Epithelial cell of proximal tubule (primary cell): ENCODE measurements around the gene LRMDA. TPM values are rescaled to one million over a fixed set of nuclear protein-coding genes. Genes with fewer than 3 reads are reported as not detected.

Experiments used
- DNase-seq: peaks from one replicate; pipeline ENCODE4 v3.0.0-alpha.2; 2011; ENCODE audit warnings: low read depth
- H3K4me3 ChIP-seq: 2 replicates; pipeline ENCODE4 v1.5.1; 2011; ENCODE audit warnings: low read depth, mild to moderate bottlenecking, low read length
- CTCF ChIP-seq: conservative IDR thresholded peaks from 2 replicates; pipeline ENCODE4 v1.5.1; 2012; ENCODE audit warnings: low read depth, mild to moderate bottlenecking, low read length
- total RNA-seq: library from RNA; depleted of rRNA; stranded (reverse); fragments of >200 nt; gene quantifications from 2 replicates; pipeline ENCODE4 v1.2.3, GENCODE V29; 2015

The LRMDA gene
- total RNA-seq, 1 donor from 2014 or later = 0.75 TPM

- TF ChIP-seq CTCF = no peak
- no peak overlapping the region for H3K4me3 ChIP-seq
- DNase-seq = no peak
These were observed 866.9 kb downstream of the LRMDA start for GRCh38 chr10:76298329-76298728.

DNA sequence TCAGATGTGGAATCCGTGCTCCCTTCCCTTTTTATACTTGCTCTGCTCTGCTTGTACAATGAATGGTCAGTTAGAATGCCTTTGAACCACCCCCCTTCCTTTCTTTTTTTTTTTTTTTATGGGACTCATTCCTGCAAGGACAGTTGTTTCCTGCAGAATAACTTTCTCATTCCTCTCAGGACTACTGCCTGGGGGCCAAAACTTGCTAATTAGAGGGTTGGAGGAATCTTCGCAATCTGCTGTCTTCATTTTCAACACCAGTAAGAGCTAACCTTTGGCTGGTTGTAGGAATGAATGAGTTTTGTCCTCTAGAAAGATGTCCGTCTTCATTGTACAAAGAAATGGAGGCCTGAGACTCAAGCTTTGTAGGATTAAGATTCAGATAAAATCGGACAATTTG lies 868.1 kb downstream of the LRMDA start:
- DNase-seq = no peak
- no peak for TF ChIP-seq CTCF
- no peak overlapping the region for H3K4me3 ChIP-seq

DNA sequence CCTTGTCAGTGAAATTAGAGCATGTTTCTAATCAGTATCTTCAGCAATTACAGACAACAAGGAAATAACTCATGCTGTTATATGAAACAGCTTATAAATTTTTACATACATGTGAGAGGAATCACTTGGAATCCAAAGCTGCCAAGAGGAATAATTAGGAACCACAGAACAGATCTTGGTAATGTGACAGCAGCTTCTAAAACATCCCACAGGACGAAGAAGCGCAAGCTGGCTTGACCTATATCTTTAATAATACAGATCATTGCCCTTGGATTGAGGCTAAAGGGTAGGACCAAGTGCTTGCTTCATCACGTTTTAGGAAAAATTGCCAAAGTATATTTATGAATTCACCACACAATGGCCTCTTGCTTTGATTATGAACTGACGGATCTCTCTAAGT lies 869.8 kb downstream of the LRMDA start:
- TF ChIP-seq CTCF = no peak
- no peak overlapping the region for H3K4me3 ChIP-seq
- DNase-seq = no peak

DNA sequence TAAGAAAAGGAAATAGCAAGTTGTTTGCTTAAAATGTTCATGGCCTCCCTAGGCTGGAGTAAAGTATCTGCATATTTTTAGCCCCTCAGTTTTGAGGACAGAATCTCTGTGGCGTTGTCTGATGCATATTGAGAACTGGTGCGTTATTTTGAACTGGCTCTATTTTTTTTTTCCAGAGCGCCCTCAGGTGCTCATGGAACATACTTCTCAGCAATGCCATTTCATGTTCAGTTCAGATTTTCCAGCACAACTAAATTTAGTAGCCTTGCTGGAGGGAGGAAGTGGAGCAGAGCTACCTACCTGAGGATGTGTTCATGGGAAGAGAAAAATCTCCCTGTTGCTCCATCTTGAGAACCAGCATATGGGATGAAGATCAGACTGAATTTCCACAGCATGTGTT lies 870.5 kb downstream of the LRMDA start:
- H3K4me3 ChIP-seq = no peak overlapping the region
- DNase-seq = no peak
- peak; percentile 56 for TF ChIP-seq CTCF

DNA sequence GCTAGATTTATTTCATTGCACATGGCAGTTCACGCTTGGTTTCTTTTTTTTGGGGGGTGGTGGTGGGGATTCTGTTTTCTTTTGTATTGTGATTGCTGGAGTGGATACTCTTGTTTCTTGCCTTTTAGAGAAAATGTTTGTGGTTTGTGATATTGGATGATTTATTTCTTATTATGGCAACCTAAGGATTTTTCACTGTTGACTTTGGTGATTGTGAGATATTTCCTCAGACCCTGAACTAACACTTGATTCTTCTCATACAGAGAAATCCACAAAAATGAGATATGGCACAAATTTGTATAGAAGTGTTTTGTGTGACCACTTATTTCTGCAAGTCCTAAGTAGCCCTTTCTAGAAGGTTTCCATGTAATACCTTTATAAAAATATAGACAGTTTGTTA lies 871.1 kb downstream of the LRMDA start:
- TF ChIP-seq CTCF = no peak
- no peak for DNase-seq
- no peak overlapping the region for H3K4me3 ChIP-seq

DNA sequence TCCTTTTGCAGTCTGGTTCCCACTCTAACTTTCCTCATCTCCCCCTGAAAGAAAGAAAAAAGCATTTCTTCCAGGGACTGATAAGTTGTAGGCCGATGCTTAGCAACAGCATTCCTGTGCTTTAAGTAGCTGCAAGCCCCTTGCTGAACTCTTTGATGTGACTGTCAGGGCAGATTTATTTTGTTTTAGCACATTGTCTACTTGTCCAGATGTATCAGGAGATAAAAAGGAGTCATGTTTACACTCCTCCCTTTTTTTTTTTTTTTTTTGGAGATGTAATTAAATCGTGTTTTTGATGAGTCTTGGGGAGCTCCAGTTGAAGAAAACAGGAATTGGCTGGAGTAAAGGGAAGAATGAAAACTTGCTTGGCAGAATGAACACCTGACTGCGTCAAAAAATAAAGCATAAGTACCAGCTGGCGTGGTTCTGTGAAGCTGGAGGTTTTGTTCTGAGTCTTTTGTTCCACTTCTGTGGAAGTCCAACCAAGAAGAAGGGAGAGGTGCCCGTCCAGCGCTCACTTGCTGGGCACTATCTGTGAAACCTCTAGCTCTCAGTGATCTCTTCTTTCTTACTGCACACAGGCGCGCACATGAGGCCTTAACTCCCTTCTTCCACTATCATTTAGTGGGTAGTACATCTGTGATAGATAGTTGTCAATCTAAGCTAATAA lies 871.7 kb downstream of the LRMDA start:
- H3K4me3 ChIP-seq = peak overlapping the region; percentile 8
- no peak for DNase-seq
- TF ChIP-seq CTCF = no peak

- peak overlapping the region; percentile 8 for H3K4me3 ChIP-seq
- no peak for DNase-seq
- TF ChIP-seq CTCF = peak; percentile 80
These were observed 872.4 kb downstream of the LRMDA start for GRCh38 chr10:76303682-76304316.
